ENCODE results near the gene TTC16.
A peak's percentile ranks its signal among the peaks of the same experiment; 100 is the strongest.

The TTC16 gene

DNA sequence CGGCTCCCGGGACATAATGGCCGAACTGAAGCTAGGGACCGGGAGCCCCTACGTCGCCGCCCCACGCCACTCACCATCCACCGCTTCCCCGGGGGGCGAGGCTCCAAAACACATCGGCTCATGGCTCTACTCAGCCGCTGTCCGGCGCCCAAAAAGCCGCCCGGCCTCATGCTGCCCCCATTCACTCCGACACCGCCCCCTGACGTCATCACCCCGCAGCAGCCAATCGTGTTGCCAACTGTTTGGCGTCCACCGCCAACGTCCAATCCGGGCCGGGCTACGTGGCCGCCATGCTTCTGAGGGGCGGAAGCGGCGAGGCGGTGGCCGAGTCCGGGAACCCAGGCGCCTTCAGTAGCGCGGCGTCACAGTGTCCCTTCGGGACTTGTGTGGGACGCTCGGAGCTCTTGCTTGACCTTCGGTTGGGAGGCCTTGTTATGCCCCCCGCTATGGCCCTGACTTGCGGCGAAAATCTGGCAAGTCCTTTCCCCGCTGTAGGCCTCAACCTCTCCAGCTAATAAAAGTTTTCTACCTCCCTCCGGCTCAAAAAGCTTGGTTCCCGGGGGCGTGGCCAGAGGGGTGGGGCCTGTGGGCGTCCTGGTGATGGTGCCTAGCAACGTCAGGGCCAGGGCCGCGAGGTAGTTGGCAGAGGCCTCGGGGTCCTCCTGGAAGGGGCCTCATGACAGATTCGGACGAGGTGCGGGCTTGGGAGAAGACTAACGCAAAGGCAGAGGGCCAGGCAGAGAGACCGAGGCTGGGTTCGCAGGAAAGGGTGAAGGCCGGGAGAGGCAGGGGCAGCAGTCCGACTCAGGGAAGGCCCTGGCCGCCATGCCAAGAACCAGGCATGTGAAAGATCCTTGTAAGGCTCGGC is at the start of gene TTC16, which contains the start of gene PTRH1:
Gene TTC16 (plus strand): TSS at position 610 of the 868 bp plus-strand sequence. CDS start 67 bp downstream, at position 677.
Gene PTRH1 (minus strand): TSS at position 194 of the 868 bp plus-strand sequence. CDS start 24 bp downstream, at position 170.
- peak; percentile 84 for DNase-seq

DNA sequence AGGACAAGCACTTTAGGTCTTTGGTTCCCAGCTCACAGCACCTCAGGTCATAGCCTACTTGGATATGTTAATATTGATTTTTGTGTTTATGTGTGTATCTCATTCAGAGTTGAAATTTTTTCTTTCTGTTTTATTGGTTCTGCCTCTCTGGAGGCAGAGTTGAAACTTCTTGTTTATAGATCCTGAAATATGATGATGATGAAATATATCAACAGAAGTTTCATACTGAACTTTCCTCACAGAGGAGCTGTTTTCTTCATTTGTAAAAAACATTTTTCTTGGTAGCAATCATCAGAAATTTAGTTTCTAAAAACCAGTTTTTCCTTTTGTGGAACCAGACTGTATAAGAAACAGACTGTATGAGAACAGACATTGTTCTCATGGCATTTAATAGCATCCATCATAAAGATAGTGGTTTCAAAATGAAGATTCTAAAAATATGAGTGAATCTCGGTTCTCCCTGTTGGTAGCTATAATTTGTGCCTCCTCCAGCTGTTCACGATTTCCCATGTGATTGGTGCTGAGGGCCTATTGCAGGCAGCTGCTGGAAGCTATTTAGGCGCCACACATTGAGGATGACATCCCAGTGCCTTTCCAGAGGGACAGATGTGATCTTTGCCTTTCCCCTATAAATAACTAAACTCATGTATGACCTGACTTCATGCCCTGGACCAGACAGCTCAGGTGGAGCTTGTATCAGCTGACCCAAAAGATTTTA is 48.6 kb upstream of the TTC16 start:
- DNase-seq: no peak

- no peak for DNase-seq
Measured at GRCh38 chr9:127667906-127668305, 48.0 kb upstream of the TTC16 start.

DNA sequence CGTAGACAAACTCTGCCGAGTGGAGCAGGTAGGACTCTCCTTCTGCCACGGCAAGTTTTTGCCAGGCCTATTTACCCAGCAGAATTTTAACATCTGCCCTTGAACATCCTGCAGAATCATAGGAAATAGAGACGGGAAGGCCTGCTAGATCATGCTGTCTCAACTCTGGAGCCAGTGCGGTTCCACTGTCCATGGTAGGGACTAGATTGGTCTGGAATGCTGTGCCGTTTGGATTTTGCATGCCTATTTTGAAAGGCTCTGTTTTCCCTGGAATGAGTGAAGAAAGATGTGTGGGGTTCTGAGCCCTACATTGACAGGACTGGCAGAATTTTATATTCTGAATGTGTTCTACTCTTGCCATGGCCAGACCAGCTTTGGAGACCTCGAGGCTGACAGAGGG is 42.6 kb upstream of the TTC16 start:
- DNase-seq: no peak

DNA sequence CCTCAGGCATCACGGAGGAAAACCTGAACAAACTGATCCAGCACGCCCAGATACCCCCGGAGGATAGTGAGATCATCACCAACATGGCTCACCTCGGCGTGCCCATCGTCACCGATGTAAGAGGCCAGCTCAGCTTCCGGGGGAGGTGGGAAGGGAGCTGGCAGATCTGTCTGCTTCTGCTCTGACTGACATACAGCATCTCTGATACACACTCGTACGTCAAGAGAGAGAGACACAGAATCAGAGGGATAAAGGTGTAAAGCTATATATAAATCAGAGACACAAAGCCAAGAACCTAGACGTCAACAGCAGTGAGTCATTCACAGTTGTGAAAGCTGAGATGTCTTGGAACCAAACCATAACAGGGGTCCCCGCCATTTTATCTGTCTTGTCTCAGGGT is 39.2 kb upstream of the TTC16 start:
- no peak for DNase-seq

- no peak for DNase-seq
Measured at GRCh38 chr9:127679506-127679905, 36.4 kb upstream of the TTC16 start.

DNA sequence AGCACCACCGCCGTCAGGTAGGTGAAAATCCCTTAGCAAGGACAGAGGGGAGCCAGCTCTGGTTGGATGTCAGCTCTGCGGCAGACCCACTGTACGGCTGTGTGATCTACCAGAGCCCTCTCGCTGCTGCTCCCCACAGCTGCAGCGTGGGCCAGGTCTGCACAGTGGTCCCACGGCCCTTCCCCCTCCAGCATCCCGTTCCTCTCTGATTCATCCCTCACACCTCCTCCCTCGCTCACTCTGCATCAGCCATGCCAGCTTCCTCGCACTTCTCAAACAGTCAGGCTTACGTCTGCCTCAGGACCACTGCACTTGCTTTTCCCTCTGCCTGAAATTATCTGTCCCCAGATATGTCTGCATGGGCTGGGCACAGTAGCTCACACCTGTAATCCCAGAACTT is 35.7 kb upstream of the TTC16 start:
- DNase-seq: no peak

DNA sequence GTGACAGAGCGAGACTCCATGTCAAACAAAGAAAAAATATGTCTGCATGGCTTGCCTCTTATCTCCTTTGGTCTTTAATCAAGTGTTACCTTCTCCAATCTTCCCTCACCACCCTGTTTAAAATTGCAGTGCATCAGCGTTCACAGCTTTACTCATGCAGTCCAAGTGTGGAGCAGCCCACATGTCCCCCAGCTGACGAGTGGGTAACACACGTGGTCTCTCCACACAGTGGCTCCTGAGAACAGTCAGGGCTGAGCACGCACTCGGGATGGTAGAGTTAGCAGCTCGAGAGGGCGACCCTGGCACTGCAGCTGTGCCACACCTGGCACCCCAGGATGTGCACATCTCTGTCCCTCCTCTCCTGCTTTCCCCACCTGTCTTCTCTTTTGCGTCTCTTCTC is 35.0 kb upstream of the TTC16 start:
- no peak for DNase-seq

- no peak for DNase-seq
Measured at GRCh38 chr9:127682351-127683136, 33.3 kb upstream of the TTC16 start.

DNA sequence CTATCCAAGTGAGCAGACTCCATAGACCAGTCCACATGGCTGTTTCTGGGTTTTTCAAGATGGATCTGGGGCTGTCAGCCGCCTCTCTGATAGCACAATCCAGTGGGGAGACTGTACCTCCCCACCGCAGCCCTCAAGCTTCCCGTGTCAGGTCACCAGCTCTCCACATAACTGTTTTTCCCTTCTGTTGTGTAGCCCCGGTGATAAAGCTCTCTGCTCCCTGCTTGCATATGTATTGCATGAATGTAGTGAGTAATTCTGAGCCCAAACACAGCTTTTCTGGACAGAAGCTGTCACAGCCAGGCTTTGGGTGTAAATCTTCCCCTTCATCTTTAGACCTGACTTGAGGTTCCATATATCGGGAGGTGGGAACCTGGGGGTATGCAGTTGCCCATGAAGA is 32.2 kb upstream of the TTC16 start:
- DNase-seq: no peak

- no peak for DNase-seq
Measured at GRCh38 chr9:127684576-127684975, 31.3 kb upstream of the TTC16 start.

- DNase-seq: no peak
Measured at GRCh38 chr9:127686461-127687393, 29.2 kb upstream of the TTC16 start.

DNA sequence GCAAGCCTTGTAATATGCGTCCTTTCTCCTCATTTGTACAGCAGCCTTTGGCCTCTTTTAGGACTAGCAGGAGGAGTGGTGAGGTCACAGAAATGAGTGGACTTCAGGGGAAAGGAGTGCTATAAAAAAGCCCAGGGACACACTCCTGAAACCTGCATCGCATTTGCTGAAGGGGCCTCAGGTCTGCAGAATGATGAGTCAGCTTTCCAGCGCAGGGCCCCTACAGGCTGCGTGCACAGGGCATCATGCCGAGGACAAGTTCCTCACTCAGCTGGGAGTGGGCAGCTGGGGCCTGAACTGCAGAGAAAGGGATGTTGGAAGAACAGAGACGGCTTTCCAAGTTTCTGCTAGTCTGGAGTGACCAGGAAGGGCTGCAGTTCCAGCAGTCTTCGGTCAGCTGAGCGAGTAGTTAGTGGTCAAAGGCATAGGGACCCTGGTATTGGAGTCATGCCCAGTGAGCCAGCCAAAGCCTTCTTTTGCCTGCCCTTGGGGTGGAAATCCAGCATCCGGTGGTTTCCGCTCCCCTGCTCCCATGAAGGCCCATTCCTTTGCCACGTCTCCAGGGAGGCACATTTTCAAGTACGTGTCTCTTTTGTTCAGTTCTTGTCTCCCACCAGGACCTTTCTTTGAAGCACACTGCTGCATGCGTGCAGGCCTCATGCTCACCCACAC is 26.4 kb upstream of the TTC16 start:
- DNase-seq: no peak

GRCh38 chr9:127690735-127691134 is 25.1 kb upstream of the TTC16 start:
- DNase-seq: no peak

DNA sequence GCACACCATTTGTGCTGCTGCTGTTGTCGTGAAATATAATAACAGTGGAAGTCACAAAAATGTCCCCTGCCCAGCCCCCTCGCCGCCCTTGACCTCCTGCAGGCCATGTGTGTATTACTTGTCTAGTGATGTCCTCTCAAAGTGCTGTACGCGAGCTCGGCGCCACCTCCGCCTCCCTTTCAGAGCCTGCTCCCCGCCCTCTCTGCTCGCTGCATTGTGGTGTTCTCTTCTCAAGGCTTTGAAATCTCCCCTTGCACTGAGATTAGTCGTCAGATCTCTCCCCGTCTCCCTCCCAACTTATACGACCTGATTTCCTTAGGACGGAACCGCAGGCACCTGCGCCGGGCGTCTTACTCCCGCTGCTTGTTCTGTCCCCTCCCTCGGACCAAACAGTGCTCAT is 23.8 kb upstream of the TTC16 start:
- no peak for DNase-seq

- DNase-seq: no peak
Measured at GRCh38 chr9:127693143-127693542, 22.7 kb upstream of the TTC16 start.

- DNase-seq: no peak
Measured at GRCh38 chr9:127693697-127694096, 22.2 kb upstream of the TTC16 start.

GRCh38 chr9:127694890-127695720 is 20.8 kb upstream of the TTC16 start:
- no peak for DNase-seq

DNA sequence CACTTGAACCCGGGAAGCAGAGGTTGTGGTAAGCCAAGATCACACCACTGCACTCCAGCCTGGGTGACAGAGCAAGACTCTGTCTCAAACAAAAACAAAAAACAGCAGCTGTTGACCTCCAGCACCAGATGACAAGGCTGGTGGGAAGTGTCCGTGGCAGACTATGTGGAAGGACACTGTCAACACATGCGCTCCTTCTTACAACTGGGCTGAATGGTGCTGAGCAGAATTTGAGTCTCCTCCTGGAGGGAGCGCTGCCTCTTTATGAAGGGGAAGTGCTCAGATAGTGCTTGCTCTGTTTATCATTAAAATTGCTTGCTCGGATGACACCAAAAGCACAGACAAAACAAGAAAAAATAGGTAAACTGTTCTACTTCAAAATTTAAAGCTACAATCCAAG is 18.3 kb upstream of the TTC16 start:
- DNase-seq: no peak

- DNase-seq: no peak
Measured at GRCh38 chr9:127698386-127698785, 17.5 kb upstream of the TTC16 start.

Data from NCI-H1105 (cell line).